Measurements from ENCODE around the gene WBP2.

DNA sequence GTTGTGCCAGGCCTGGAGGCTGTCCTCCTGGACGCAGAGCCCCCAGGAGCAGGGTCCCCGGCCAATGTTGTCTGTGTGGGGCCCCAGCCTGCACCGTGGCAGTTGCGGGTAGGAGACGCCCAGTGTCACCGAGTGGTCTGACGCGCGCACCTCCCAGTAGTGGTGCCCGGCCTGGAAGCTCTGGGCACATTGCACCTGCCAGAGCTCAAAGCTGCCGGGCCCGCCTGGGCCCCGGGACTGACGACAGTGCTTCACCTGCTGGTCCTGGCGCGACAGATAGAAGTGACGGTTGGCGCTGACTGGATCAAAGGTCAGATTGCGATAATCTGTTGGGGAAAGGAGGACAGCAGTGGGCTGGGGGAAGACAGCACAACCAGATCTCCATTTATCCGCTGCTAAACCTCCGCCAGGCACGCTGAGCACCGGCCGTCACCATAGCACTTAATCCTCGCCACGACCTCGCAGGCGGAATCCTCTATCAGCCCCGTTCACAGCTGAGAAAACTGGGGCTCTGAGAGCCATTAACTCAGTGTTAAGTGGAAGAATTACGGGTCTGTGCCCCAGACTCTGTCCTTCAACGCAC, 36.0 kb upstream of the WBP2 start:
- TF ChIP-seq POLR2A (IDR thresholded peaks at IDR 0.05), result no peak
- TF ChIP-seq, protein P1, sequence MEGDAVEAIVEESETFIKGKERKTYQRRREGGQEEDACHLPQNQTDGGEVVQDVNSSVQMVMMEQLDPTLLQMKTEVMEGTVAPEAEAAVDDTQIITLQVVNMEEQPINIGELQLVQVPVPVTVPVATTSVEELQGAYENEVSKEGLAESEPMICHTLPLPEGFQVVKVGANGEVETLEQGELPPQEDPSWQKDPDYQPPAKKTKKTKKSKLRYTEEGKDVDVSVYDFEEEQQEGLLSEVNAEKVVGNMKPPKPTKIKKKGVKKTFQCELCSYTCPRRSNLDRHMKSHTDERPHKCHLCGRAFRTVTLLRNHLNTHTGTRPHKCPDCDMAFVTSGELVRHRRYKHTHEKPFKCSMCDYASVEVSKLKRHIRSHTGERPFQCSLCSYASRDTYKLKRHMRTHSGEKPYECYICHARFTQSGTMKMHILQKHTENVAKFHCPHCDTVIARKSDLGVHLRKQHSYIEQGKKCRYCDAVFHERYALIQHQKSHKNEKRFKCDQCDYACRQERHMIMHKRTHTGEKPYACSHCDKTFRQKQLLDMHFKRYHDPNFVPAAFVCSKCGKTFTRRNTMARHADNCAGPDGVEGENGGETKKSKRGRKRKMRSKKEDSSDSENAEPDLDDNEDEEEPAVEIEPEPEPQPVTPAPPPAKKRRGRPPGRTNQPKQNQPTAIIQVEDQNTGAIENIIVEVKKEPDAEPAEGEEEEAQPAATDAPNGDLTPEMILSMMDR (IDR thresholded peaks at IDR 0.05 in 4 of 5, conservative IDR thresholded peaks at IDR 0.05 in 1 of 5), result no peak
